ENCODE measurements around the gene MRNIP.

The MRNIP gene

GRCh38 chr5:179794575-179794974 is 64.0 kb downstream of the MRNIP start:
- no peak overlapping the region for H2BK5ac ChIP-seq (ENCODE audit: low read depth, low read length, poor library complexity)
- H2AK5ac ChIP-seq (ENCODE audit: low read length) = no peak overlapping the region
- no peaks in the 10 kb centered on the region for H3K27me3 ChIP-seq (ENCODE audit: insufficient read depth, low read length)
- no peak overlapping the region for H2BK12ac ChIP-seq (ENCODE audit: low read length)
- no peak overlapping the region for H3K9ac ChIP-seq (ENCODE audit: low read length)
- no peak overlapping the region for H4K12ac ChIP-seq (ENCODE audit: low read depth, low read length)
- DNase-seq = no peak
- H3K4me1 ChIP-seq (ENCODE audit: control insufficient read depth in 1 of 2, insufficient read depth in 2 of 2, low read length in 2 of 2) = peaks cover 8 to 15% of the 10 kb centered on the region in 2 experiments
- no peak overlapping the region for H3K4me2 ChIP-seq (ENCODE audit: low read length)
- H3K18ac ChIP-seq (ENCODE audit: low read length) = no peak overlapping the region
- no peak overlapping the region for H2BK120ac ChIP-seq (ENCODE audit: insufficient read depth, low read length, poor library complexity)
- H4K8ac ChIP-seq (ENCODE audit: low read depth, low read length) = no peak overlapping the region
- H3K36me3 ChIP-seq (ENCODE audit: control insufficient read depth in 1 of 2, insufficient read depth in 2 of 2, low read length in 2 of 2) = peaks cover 27 to 29% of the 10 kb centered on the region in 2 experiments
- no CpG with 5 or more reads among the region's 3 CpGs for WGBS (ENCODE audit: extremely low coverage, insufficient coverage, insufficient read length)
- no peaks in the 10 kb centered on the region for H3K9me3 ChIP-seq (ENCODE audit: insufficient read depth, low read depth, low read length)
- no peak overlapping the region for H4K91ac ChIP-seq (ENCODE audit: low read depth, low read length)
- no peak overlapping the region for H3K4ac ChIP-seq (ENCODE audit: low read depth, low read length)
- no peak overlapping the region for H3K23ac ChIP-seq (ENCODE audit: low read length)
- H3K79me2 ChIP-seq (ENCODE audit: control insufficient read depth, insufficient read depth, low read length, poor library complexity) = peaks cover 4% of the 10 kb centered on the region
- H3K14ac ChIP-seq (ENCODE audit: low read length) = no peak overlapping the region
- H2AFZ ChIP-seq (ENCODE audit: insufficient read depth, low read length, poor library complexity) = no peak overlapping the region
- H3K27ac ChIP-seq (ENCODE audit: low read depth, low read length) = no peak overlapping the region
- peaks cover 7% of the 10 kb centered on the region for H3K79me1 ChIP-seq (ENCODE audit: low read length)
- H3K4me3 ChIP-seq (ENCODE audit: low read depth, low read length) = no peak overlapping the region

GRCh38 chr5:179794171-179794570 is 64.4 kb downstream of the MRNIP start:
- Histone ChIP-seq H3K79me2 (ENCODE audit: control insufficient read depth, insufficient read depth, low read length, poor library complexity) (peaks cover 4% of the 10 kb centered on the region), H3K23ac (ENCODE audit: low read length) (no peak overlapping the region), H2AFZ (ENCODE audit: insufficient read depth, low read length, poor library complexity) (no peak overlapping the region), H2AK5ac (ENCODE audit: low read length) (no peak overlapping the region), H2BK120ac (ENCODE audit: insufficient read depth, low read length, poor library complexity) (no peak overlapping the region), H3K36me3 (ENCODE audit: control insufficient read depth in 1 of 2, insufficient read depth in 2 of 2, low read length in 2 of 2) (peaks cover 23 to 25% of the 10 kb centered on the region in 2 experiments), H3K14ac (ENCODE audit: low read length) (no peak overlapping the region), H4K8ac (ENCODE audit: low read depth, low read length) (no peak overlapping the region), H3K79me1 (ENCODE audit: low read length) (peaks cover 7% of the 10 kb centered on the region), H3K9me3 (ENCODE audit: insufficient read depth, low read depth, low read length) (no peaks in the 10 kb centered on the region), H2BK12ac (ENCODE audit: low read length) (no peak overlapping the region), H2BK5ac (ENCODE audit: low read depth, low read length, poor library complexity) (no peak overlapping the region), H4K91ac (ENCODE audit: low read depth, low read length) (no peak overlapping the region), H3K9ac (ENCODE audit: low read length) (no peak overlapping the region), H3K4me3 (ENCODE audit: low read depth, low read length) (no peak overlapping the region), H3K27me3 (ENCODE audit: insufficient read depth, low read length) (no peaks in the 10 kb centered on the region), H4K12ac (ENCODE audit: low read depth, low read length) (no peak overlapping the region), H3K27ac (ENCODE audit: low read depth, low read length) (no peak overlapping the region), H3K18ac (ENCODE audit: low read length) (no peak overlapping the region), H3K4me1 (ENCODE audit: control insufficient read depth in 1 of 2, insufficient read depth in 2 of 2, low read length in 2 of 2) (peaks cover 8 to 15% of the 10 kb centered on the region in 2 experiments), H3K4me2 (ENCODE audit: low read length) (no peak overlapping the region), H3K4ac (ENCODE audit: low read depth, low read length) (no peak overlapping the region)
- WGBS (ENCODE audit: extremely low coverage, insufficient coverage, insufficient read length) = no CpG with 5 or more reads among the region's 3 CpGs
- DNase-seq = no peak

GRCh38 chr5:179793468-179794139 is 65.0 kb downstream of the MRNIP start, which contains the start of gene LTC4S:
TSS of gene LTC4S (plus strand) at chr5:179793986. CDS start at chr5:179794081, 95 bp downstream.
- Histone ChIP-seq H3K18ac (ENCODE audit: low read length) (no peak within 1 kb of the TSS), H3K27ac (ENCODE audit: low read depth, low read length) (no peak within 1 kb of the TSS), H3K4ac (ENCODE audit: low read depth, low read length) (no peak within 1 kb of the TSS), H2BK5ac (ENCODE audit: low read depth, low read length, poor library complexity) (no peak within 1 kb of the TSS), H4K91ac (ENCODE audit: low read depth, low read length) (no peak within 1 kb of the TSS), H3K79me2 (ENCODE audit: control insufficient read depth, insufficient read depth, low read length, poor library complexity) (peaks cover 4% of the 10 kb centered on the region), H3K4me3 (ENCODE audit: low read depth, low read length) (peak within 1 kb of the TSS; percentile 21), H4K8ac (ENCODE audit: low read depth, low read length) (no peak within 1 kb of the TSS), H3K4me2 (ENCODE audit: low read length) (no peak within 1 kb of the TSS), H2AK5ac (ENCODE audit: low read length) (no peak within 1 kb of the TSS), H2BK12ac (ENCODE audit: low read length) (no peak within 1 kb of the TSS), H3K79me1 (ENCODE audit: low read length) (peaks cover 7% of the 10 kb centered on the region), H2BK120ac (ENCODE audit: insufficient read depth, low read length, poor library complexity) (no peak within 1 kb of the TSS), H4K12ac (ENCODE audit: low read depth, low read length) (no peak within 1 kb of the TSS), H3K23ac (ENCODE audit: low read length) (no peak within 1 kb of the TSS), H3K4me1 (ENCODE audit: control insufficient read depth in 1 of 2, insufficient read depth in 2 of 2, low read length in 2 of 2) (peaks cover 8 to 15% of the 10 kb centered on the region in 2 experiments), H3K36me3 (ENCODE audit: control insufficient read depth in 1 of 2, insufficient read depth in 2 of 2, low read length in 2 of 2) (peaks cover 17 to 20% of the 10 kb centered on the region in 2 experiments), H3K9ac (ENCODE audit: low read length) (no peak within 1 kb of the TSS), H3K14ac (ENCODE audit: low read length) (no peak within 1 kb of the TSS), H2AFZ (ENCODE audit: insufficient read depth, low read length, poor library complexity) (no peak within 1 kb of the TSS), H3K27me3 (ENCODE audit: insufficient read depth, low read length) (no peaks in the 10 kb centered on the region), H3K9me3 (ENCODE audit: insufficient read depth, low read depth, low read length) (no peaks in the 10 kb centered on the region)
- no peak for DNase-seq
- no CpG with 5 or more reads among the region's 19 CpGs for WGBS (ENCODE audit: extremely low coverage, insufficient coverage, insufficient read length)

- Histone ChIP-seq H3K27me3 (ENCODE audit: insufficient read depth, low read length) (no peaks in the 10 kb centered on the region), H3K36me3 (ENCODE audit: control insufficient read depth in 1 of 2, insufficient read depth in 2 of 2, low read length in 2 of 2) (peaks cover 9 to 12% of the 10 kb centered on the region in 2 experiments), H2AFZ (ENCODE audit: insufficient read depth, low read length, poor library complexity) (no peak overlapping the region), H3K79me2 (ENCODE audit: control insufficient read depth, insufficient read depth, low read length, poor library complexity) (peaks cover 4% of the 10 kb centered on the region), H3K14ac (ENCODE audit: low read length) (no peak overlapping the region), H2BK12ac (ENCODE audit: low read length) (no peak overlapping the region), H3K4me3 (ENCODE audit: low read depth, low read length) (no peak overlapping the region), H3K79me1 (ENCODE audit: low read length) (peaks cover 7% of the 10 kb centered on the region), H4K8ac (ENCODE audit: low read depth, low read length) (no peak overlapping the region), H3K4ac (ENCODE audit: low read depth, low read length) (no peak overlapping the region), H4K91ac (ENCODE audit: low read depth, low read length) (no peak overlapping the region), H3K27ac (ENCODE audit: low read depth, low read length) (no peak overlapping the region), H4K12ac (ENCODE audit: low read depth, low read length) (no peak overlapping the region), H3K18ac (ENCODE audit: low read length) (no peak overlapping the region), H2AK5ac (ENCODE audit: low read length) (no peak overlapping the region), H2BK120ac (ENCODE audit: insufficient read depth, low read length, poor library complexity) (no peak overlapping the region), H3K4me1 (ENCODE audit: control insufficient read depth in 1 of 2, insufficient read depth in 2 of 2, low read length in 2 of 2) (peaks cover 8 to 15% of the 10 kb centered on the region in 2 experiments), H2BK5ac (ENCODE audit: low read depth, low read length, poor library complexity) (no peak overlapping the region), H3K9me3 (ENCODE audit: insufficient read depth, low read depth, low read length) (no peaks in the 10 kb centered on the region), H3K9ac (ENCODE audit: low read length) (no peak overlapping the region), H3K23ac (ENCODE audit: low read length) (no peak overlapping the region), H3K4me2 (ENCODE audit: low read length) (no peak overlapping the region)
- DNase-seq = no peak
- no CpG with 5 or more reads among the region's 24 CpGs for WGBS (ENCODE audit: extremely low coverage, insufficient coverage, insufficient read length)
Measured at GRCh38 chr5:179792612-179793467, 65.8 kb downstream of the MRNIP start.

Measured in trophoblast cell (in vitro differentiated cells and primary cell).